IMR-90 (cell line): Measurements from ENCODE around the gene ACKR1.

Source experiments
- CHD1 ChIP-seq: IDR thresholded peaks from 2 replicates; pipeline ENCODE4 v1.6.1; 2012; ENCODE audit warnings: low read depth, low read length, improper control_type of control experiment
- CTCF ChIP-seq: conservative IDR thresholded peaks from 2 replicates; pipeline ENCODE4 v1.5.1; 2012; ENCODE audit warnings: mild to moderate bottlenecking, low read depth, low read length, improper control_type of control experiment
- MAFK ChIP-seq: IDR thresholded peaks from 2 replicates; pipeline ENCODE4 v1.6.1; 2012; ENCODE audit warnings: low read depth, low read length, improper control_type of control experiment
- POLR2A ChIP-seq: IDR thresholded peaks from 2 replicates; pipeline ENCODE4 v1.6.1; 2012; ENCODE audit warnings: mild to moderate bottlenecking, low read depth, low read length
- RAD21 ChIP-seq: IDR thresholded peaks from 2 replicates; pipeline ENCODE4 v1.6.1; 2012; ENCODE audit warnings: low read length, improper control_type of control experiment
- TF ChIP-seq, protein P1 (sequence below): fragments of 150-350 bp; IDR thresholded peaks from 2 replicates; pipeline ENCODE4 v1.6.1; 2017; ENCODE audit warnings: mild to moderate bottlenecking, antibody characterized with exemption, low read length, low read depth

GRCh38 chr1:159161719-159162026 is 43.0 kb upstream of the ACKR1 start:
- no peak for TF ChIP-seq CTCF
- no peak for TF ChIP-seq POLR2A
- TF ChIP-seq, protein P1, sequence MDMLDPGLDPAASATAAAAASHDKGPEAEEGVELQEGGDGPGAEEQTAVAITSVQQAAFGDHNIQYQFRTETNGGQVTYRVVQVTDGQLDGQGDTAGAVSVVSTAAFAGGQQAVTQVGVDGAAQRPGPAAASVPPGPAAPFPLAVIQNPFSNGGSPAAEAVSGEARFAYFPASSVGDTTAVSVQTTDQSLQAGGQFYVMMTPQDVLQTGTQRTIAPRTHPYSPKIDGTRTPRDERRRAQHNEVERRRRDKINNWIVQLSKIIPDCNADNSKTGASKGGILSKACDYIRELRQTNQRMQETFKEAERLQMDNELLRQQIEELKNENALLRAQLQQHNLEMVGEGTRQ: no peak
- no peak for TF ChIP-seq MAFK
- TF ChIP-seq RAD21: no peak
- TF ChIP-seq CHD1: no peak
